Sigmoid colon (tissue), 7 donors: ENCODE data around the gene RFX4. TPM values are rescaled to one million over a fixed set of nuclear protein-coding genes. Genes with fewer than 3 reads are reported as not detected.

Experiments
- DNase-seq: peaks from one replicate; pipeline ENCODE4 v3.0.0-alpha.2; 2019
- H3K27ac ChIP-seq, 4 donors: fragments of 200-600 bp; sonication (generic); one replicate each; pipeline ENCODE4 v1.5.1; 2016 to 2019; ENCODE audit warnings: mild to moderate bottlenecking in 1 of 4
- H3K27me3 ChIP-seq, 3 donors: fragments of 200-600 bp; sonication (generic); one replicate each; pipeline ENCODE4 v1.5.1; 2019; ENCODE audit warnings: mild to moderate bottlenecking in 1 of 3
- H3K36me3 ChIP-seq, 4 donors: fragments of 200-600 bp; sonication (generic); one replicate each; pipeline ENCODE4 v1.5.1; 2016 to 2019
- H3K4me1 ChIP-seq, 4 donors: fragments of 200-600 bp; sonication (generic); one replicate each; pipeline ENCODE4 v1.5.1; 2017 to 2019
- H3K4me3 ChIP-seq, 4 donors: fragments of 200-600 bp; sonication (generic); one replicate each; pipeline ENCODE4 v1.5.1; 2017 to 2019; ENCODE audit warnings: mild to moderate bottlenecking in 2 of 4, moderate library complexity in 1 of 4
- H3K9me3 ChIP-seq, 4 donors: fragments of 200-600 bp in 3 of 4; sonication (generic) in 3 of 4; one replicate each; pipeline versions ENCODE4 v1.5.1 to v1.6.1; 2013 to 2019
- EP300 ChIP-seq, 4 donors: sonication (generic); formaldehyde crosslinking; IDR thresholded peaks; one replicate each; pipeline ENCODE4 v1.6.1; 2017; ENCODE audit warnings: antibody characterized with exemption in 4 of 4
- POLR2A ChIP-seq, 2 donors: fragments of 450-650 bp; IDR thresholded peaks; one replicate each; pipeline ENCODE4 v1.6.1; 2016; ENCODE audit warnings: antibody characterized with exemption in 2 of 2, mild to moderate bottlenecking in 2 of 2, moderate library complexity in 2 of 2
- POLR2AphosphoS5 ChIP-seq, 4 donors: sonication (generic); formaldehyde crosslinking; IDR thresholded peaks; one replicate each; pipeline ENCODE4 v1.6.1; 2017; ENCODE audit warnings: antibody characterized with exemption in 4 of 4
- WGBS, 2 donors: extraction: QIAGEN DNeasy Blood & Tissue Kit; methylation state at CpG; one replicate each; pipeline ENCODE4 v1.1.7; 2013; 5-methylcytosine and 5-hydroxymethylcytosine counted together
- intact Hi-C: fragments of 100-400 bp; cut with DNase I; formaldehyde crosslinking; loops from one replicate; pipeline ENCODE4 v1.15.1; 2023
- polyA plus RNA-seq, 3 donors: library from polyadenylated mRNA; stranded (reverse); fragments of 200-250 nt; gene quantifications; one replicate each; pipeline ENCODE4 v1.2.3, GENCODE V29; 2013
- total RNA-seq, 4 donors: library from RNA; depleted of rRNA; stranded (reverse); fragments of >200 nt; gene quantifications; one replicate each; pipeline ENCODE4 v1.1.0, GENCODE V29; 2016
- TF ChIP-seq, protein P1 (sequence below), 4 experiments: fragments of 450-650 bp in 3 of 4; fragments of 200-600 bp in 1 of 4; IDR thresholded peaks; one replicate each; pipeline ENCODE4 v1.5.1; 2016 to 2019; ENCODE audit warnings: antibody characterized with exemption in 4 of 4, mild to moderate bottlenecking in 3 of 4, moderate library complexity in 2 of 4
- donor health status: healthy with polysubstance abuse.
- donor health status: Bipolar disorder and iron deficiency.
- donor health status: healthy.

RFX4 gene
- total and polyA plus RNA-seq, 7 donors: 0.01 TPM; not detected in 6

DNA sequence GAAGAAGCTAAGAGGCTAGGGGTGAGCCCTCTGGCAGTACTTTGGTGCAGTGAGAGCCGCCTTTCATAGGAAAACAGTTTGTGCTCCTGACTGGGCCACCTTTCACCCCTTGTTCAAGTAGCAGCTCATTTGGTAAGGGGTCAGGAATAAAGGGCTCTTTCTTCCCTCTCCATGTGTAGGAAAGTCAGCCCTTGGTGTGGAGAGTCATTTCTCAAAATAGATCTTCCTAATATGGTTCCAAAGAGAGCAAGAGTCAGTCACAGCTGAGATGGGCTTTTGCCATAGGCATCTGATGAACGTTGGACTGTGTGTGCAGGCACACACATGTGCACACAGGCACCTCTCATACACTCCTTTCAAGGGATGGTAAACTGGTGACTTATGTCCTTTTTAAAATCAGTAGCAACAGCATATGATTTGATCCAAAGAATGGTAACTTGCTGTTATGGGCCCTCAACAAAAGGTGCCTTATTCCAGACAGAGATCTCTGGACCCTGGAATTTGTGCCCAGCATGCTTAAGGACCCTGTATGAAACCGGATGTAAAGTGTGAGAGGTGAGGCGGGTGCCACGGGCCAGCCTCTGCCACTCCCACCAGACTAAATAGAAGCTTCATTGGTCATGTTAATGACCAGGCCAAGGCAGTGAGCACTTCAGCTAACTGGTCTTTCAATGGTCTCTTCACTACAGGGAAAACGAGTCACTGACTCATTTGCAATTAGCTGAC, 175.0 kb downstream of the RFX4 start:
- H3K4me1 ChIP-seq: no peaks in the 10 kb centered on the region
- H3K4me3 ChIP-seq: no peak overlapping the region
- intact Hi-C loops: no loop called here
- H3K27ac ChIP-seq: peak overlapping the region in 3 of 4 donors; percentile 16 to 40 (median 24)
- DNase-seq: no peak
- TF ChIP-seq, protein P1, sequence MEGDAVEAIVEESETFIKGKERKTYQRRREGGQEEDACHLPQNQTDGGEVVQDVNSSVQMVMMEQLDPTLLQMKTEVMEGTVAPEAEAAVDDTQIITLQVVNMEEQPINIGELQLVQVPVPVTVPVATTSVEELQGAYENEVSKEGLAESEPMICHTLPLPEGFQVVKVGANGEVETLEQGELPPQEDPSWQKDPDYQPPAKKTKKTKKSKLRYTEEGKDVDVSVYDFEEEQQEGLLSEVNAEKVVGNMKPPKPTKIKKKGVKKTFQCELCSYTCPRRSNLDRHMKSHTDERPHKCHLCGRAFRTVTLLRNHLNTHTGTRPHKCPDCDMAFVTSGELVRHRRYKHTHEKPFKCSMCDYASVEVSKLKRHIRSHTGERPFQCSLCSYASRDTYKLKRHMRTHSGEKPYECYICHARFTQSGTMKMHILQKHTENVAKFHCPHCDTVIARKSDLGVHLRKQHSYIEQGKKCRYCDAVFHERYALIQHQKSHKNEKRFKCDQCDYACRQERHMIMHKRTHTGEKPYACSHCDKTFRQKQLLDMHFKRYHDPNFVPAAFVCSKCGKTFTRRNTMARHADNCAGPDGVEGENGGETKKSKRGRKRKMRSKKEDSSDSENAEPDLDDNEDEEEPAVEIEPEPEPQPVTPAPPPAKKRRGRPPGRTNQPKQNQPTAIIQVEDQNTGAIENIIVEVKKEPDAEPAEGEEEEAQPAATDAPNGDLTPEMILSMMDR (IDR thresholded peaks at IDR 0.05): no peak
- TF ChIP-seq POLR2AphosphoS5 (IDR thresholded peaks at IDR 0.05): no peak
- no peak for TF ChIP-seq POLR2A (IDR thresholded peaks at IDR 0.05)
- TF ChIP-seq EP300 (IDR thresholded peaks at IDR 0.05): no peak
- H3K9me3 ChIP-seq: no peaks in the 10 kb centered on the region
- no peaks in the 10 kb centered on the region for H3K27me3 ChIP-seq
- 35 to 77% methylated on average over 6 of the region's 6 CpGs for WGBS, 2 donors
- no peaks in the 10 kb centered on the region for H3K36me3 ChIP-seq

DNA sequence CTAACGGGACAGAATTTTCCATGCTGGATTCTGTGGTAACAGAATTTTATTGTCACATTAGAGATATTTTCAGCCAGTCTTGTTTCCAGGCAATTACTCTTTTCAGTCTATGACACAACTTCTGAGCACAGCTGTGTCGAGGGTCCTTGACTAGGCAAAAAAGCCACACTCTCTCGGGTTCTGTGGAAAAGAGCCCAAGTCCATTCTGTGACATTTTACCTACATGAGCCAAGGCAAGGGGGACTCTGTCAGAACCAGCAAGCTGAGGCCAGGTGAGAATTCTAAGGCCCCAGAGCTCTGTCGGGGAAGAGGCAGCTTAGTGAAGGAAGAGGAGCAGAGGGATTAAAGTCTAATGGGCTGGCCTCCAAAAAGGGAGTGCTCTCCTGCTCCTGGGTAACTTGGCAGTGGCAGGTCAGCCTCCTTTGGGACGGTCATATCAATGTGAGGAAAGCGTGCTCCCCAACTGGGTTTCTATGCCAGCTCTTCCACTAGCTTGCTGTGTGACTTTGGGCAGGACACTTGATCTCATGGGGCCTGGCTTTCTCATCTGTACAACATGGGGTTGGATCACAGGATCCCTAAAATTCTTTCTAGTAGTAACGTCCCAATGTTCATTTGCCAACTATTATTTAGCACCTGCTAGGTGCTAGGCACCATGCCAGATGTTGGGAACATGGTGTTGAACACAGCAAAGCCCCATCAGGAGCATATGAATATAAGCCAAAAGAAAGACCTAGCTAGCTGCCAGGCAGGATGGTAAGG, 175.7 kb downstream of the RFX4 start:
- intact Hi-C loops: no loop called here
- Histone ChIP-seq H3K4me3 (no peak overlapping the region), H3K36me3 (no peaks in the 10 kb centered on the region), H3K27me3 (no peaks in the 10 kb centered on the region), H3K9me3 (no peaks in the 10 kb centered on the region), H3K27ac (peak overlapping the region in 3 of 4 donors; percentile 24 to 60 (median 40)), H3K4me1 (no peaks in the 10 kb centered on the region)
- DNase-seq: no peak
- TF ChIP-seq POLR2A (IDR thresholded peaks at IDR 0.05) (no peak), EP300 (IDR thresholded peaks at IDR 0.05) (no peak), POLR2AphosphoS5 (IDR thresholded peaks at IDR 0.05) (no peak)
- TF ChIP-seq, protein P1 (IDR thresholded peaks at IDR 0.05): no peak
- WGBS, 2 donors: 22 to 71% methylated on average over 7 of the region's 7 CpGs

DNA sequence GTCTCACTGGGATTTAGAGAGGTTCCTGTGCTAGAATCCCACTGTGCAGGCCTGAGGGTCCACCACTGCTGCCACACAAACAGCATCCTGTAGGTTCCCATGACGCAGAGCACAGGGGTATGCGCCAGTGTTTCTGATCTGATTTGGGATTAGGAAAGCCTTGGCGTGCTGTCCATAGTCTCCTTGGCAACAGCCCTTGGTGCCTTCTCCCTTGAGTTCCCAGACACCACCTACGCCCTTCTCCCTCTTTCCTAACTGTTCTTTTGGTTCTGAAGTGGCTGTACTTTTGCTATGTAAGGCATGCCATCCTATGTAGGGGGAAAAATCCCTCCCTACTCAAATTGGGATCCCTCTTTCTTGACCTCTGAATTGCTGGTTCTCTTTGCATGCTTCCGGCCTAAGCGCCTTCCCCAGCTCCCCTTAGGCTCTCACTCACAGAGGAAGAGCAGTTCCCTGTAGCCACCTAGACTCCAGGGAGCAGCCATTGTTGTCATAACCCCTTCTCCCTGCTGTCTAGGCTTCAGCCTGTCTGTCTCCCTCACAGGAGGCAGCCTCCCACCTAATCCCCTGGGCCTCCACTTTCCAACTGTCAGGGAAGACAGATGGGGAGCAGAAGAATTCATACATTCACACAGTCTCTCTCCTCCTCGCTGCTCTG, 176.9 kb downstream of the RFX4 start:
- Histone ChIP-seq H3K36me3 (no peaks in the 10 kb centered on the region), H3K4me3 (no peak overlapping the region), H3K27me3 (peaks cover 0 to under 1% (median 0%) of the 10 kb centered on the region in 3 donors), H3K27ac (peak overlapping the region in 1 of 4 donors; percentile 60), H3K9me3 (no peaks in the 10 kb centered on the region), H3K4me1 (no peaks in the 10 kb centered on the region)
- intact Hi-C loops: no loop called here
- 88 to 94% methylated on average over 7 of the region's 7 CpGs for WGBS, 2 donors
- DNase-seq: no peak
- TF ChIP-seq POLR2AphosphoS5 (IDR thresholded peaks at IDR 0.05) (no peak), EP300 (IDR thresholded peaks at IDR 0.05) (no peak), POLR2A (IDR thresholded peaks at IDR 0.05) (no peak)
- TF ChIP-seq, protein P1 (IDR thresholded peaks at IDR 0.05): no peak

DNA sequence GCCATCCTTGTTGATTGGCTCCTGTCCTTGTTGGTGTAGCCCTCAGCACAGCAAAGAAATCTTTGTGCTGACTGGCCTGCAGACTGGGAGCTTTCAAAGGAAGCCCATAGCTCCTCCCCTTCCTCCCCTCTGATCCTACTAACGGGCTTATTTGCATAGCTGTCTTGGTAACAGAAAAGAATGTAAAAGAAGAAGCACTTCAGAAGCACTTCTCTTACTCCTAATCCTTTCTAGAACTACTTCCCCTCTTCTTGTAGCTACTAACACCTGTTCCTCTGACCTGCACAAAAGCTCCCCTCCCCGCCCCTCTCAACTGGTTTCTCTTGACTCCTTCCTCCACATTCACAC, 177.4 kb downstream of the RFX4 start:
- intact Hi-C loops: no loop called here
- Histone ChIP-seq H3K4me1 (no peaks in the 10 kb centered on the region), H3K36me3 (no peaks in the 10 kb centered on the region), H3K27ac (peak overlapping the region in 1 of 4 donors; percentile 60), H3K9me3 (no peaks in the 10 kb centered on the region), H3K27me3 (peaks cover 0 to 3% (median 0%) of the 10 kb centered on the region in 3 donors), H3K4me3 (no peak overlapping the region)
- 29 to 53% methylated on average over 2 of the region's 2 CpGs for WGBS, 2 donors
- DNase-seq: no peak
- TF ChIP-seq EP300 (IDR thresholded peaks at IDR 0.05) (no peak), POLR2AphosphoS5 (IDR thresholded peaks at IDR 0.05) (no peak), POLR2A (IDR thresholded peaks at IDR 0.05) (no peak)
- TF ChIP-seq, protein P1 (IDR thresholded peaks at IDR 0.05): no peak
